ENCODE data around the gene LY9. TPM values are rescaled to one million over a fixed set of nuclear protein-coding genes. Genes with fewer than 3 reads are reported as not detected.
"Not testable (repeated sequence)": the region's sequence is repeated elsewhere in the genome, so short reads cannot be mapped to it uniquely, and the experiment has no call there.

Gene LY9
- total and polyA plus RNA-seq, 2 experiments from 2014 or later: not detected

DNA sequence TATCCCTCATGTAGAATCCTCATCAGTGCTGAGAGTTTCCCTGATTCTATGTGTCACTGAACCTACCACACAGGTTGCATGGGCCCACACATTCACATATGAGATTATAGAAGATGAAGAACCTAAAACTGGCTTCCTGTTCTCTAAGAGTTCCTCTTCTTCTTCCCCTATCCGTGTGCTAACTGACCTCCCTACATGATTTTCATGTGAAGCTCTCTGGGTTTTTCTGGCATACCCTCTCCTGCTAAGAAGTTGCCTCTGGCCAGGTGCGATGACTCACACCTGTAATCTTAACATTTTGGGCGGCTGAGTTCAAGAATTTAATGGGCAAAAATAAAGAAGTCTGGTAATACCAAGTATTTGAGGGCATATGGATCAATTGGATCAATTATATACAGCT, 72.2 kb downstream of the LY9 start:
- Histone ChIP-seq H3K9me2 (ENCODE audit: insufficient read depth) (no peaks in the 10 kb centered on the region), H3K27me3 (replicated peaks; ENCODE audit: insufficient read depth) (no peaks in the 10 kb centered on the region; the same call in none of the 2 replicates), H3K79me2 (ENCODE audit: insufficient read depth) (no peaks in the 10 kb centered on the region), H4K20me1 (ENCODE audit: insufficient read depth) (no peaks in the 10 kb centered on the region; the same call in 1 of the 2 replicates), H3F3A (ENCODE audit: insufficient read depth) (no peaks in the 10 kb centered on the region), H3K4me3 (no peak overlapping the region), H3K9ac (no peak overlapping the region), H3K4me1 (ENCODE audit: insufficient read depth) (no peaks in the 10 kb centered on the region), H3K9me3 (ENCODE audit: low read depth) (no peaks in the 10 kb centered on the region), H3K4me2 (ENCODE audit: unreplicated experiment) (no peak overlapping the region), H3K36me3 (ENCODE audit: low read depth) (no peaks in the 10 kb centered on the region), H3K27ac (no peak overlapping the region), H2AFZ (no peak overlapping the region)
- 18 to 21% methylated on average over 3 of the region's 3 CpGs for WGBS, 2 experiments (ENCODE audit: low coverage in 1 of 2, low lambda C conversion rate in 2 of 2, missing lambda C conversion rate in 2 of 2)
- in situ Hi-C loops (cut with MboI): no loop called here
- TF ChIP-seq EZH2phosphoT487 (IDR thresholded peaks at IDR 0.05; ENCODE audit: insufficient read depth, low read depth) (no peak), EZH2 (IDR thresholded peaks at IDR 0.05; ENCODE audit: insufficient read depth, poor library complexity, severe bottlenecking) (no peak)
- DNase-seq: no peak

DNA sequence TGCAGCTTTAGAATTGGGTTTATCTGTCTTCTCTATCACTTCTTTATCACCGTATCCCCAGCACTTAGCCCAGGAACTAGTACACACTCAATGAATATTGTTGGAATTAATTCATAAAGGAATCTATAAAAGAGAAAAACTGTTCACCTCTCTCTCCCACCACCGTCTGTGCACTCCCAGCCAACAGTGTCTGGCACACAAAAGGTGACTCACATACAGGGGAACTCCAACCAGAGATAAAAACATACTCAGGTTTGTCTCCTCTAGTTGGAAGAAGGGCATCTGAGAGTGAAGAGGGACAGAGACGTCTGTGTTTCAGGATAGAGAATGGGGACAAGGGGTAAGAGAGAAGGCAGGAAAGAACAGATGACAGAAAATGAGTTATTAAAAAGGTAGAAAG, 79.0 kb downstream of the LY9 start:
- no peak for TF ChIP-seq EZH2 (IDR thresholded peaks at IDR 0.05; ENCODE audit: insufficient read depth, poor library complexity, severe bottlenecking)
- no peak for TF ChIP-seq EZH2phosphoT487 (IDR thresholded peaks at IDR 0.05; ENCODE audit: insufficient read depth, low read depth)
- H3K27me3 ChIP-seq (replicated peaks; ENCODE audit: insufficient read depth): no peaks in the 10 kb centered on the region; the same call in 1 of the 2 replicates
- no peaks in the 10 kb centered on the region for H3K9me3 ChIP-seq (ENCODE audit: low read depth)
- no peak overlapping the region for H2AFZ ChIP-seq
- no peaks in the 10 kb centered on the region; the same call in 1 of the 2 replicates for H4K20me1 ChIP-seq (ENCODE audit: insufficient read depth)
- DNase-seq: no peak
- H3K36me3 ChIP-seq (ENCODE audit: low read depth): no peaks in the 10 kb centered on the region
- no peak overlapping the region for H3K4me2 ChIP-seq (ENCODE audit: unreplicated experiment)
- no peak overlapping the region for H3K4me3 ChIP-seq
- H3K4me1 ChIP-seq (ENCODE audit: insufficient read depth): no peaks in the 10 kb centered on the region
- no peak overlapping the region for H3K9ac ChIP-seq
- no peaks in the 10 kb centered on the region for H3K79me2 ChIP-seq (ENCODE audit: insufficient read depth)
- no peaks in the 10 kb centered on the region for H3F3A ChIP-seq (ENCODE audit: insufficient read depth)
- in situ Hi-C loops (cut with MboI): no loop called here
- H3K27ac ChIP-seq: no peak overlapping the region
- H3K9me2 ChIP-seq (ENCODE audit: insufficient read depth): no peaks in the 10 kb centered on the region
- 8 to 11% methylated on average over 3 of the region's 3 CpGs for WGBS, 2 experiments (ENCODE audit: low coverage in 1 of 2, low lambda C conversion rate in 2 of 2, missing lambda C conversion rate in 2 of 2)

DNA sequence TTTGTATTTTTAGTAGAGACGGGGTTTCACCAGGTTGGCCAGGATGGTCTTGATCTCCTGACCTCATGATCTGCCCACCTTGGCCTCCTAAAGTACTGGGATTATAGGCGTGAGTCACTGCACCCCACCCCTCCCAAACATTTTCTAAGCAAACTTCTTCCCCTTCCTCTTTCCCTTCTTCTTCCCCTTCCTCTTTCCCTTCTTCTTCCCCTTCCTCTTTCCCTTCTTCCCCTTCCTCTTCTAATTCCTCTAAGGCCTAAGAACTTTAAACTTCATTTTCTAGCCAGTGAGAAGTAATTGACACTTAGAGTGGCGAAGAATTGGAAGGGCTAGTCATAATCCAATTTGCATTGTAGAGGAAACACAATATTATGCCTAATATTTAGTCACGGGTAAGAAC, 79.6 kb downstream of the LY9 start:
- H3K4me1 ChIP-seq (ENCODE audit: insufficient read depth); H3K9me3 ChIP-seq (ENCODE audit: low read depth); H3K9ac ChIP-seq; H3F3A ChIP-seq (ENCODE audit: insufficient read depth); H2AFZ ChIP-seq; H3K9me2 ChIP-seq (ENCODE audit: insufficient read depth); DNase-seq; H3K27ac ChIP-seq; H3K4me2 ChIP-seq (ENCODE audit: unreplicated experiment); H3K36me3 ChIP-seq (ENCODE audit: low read depth); in situ Hi-C loops (cut with MboI); H4K20me1 ChIP-seq (ENCODE audit: insufficient read depth); H3K79me2 ChIP-seq (ENCODE audit: insufficient read depth); H3K27me3 ChIP-seq (replicated peaks; ENCODE audit: insufficient read depth); H3K4me3 ChIP-seq: not testable (repeated sequence)
- WGBS, 2 experiments (ENCODE audit: low coverage in 1 of 2, low lambda C conversion rate in 2 of 2, missing lambda C conversion rate in 2 of 2): 8 to 17% methylated on average over 4 of the region's 4 CpGs

DNA sequence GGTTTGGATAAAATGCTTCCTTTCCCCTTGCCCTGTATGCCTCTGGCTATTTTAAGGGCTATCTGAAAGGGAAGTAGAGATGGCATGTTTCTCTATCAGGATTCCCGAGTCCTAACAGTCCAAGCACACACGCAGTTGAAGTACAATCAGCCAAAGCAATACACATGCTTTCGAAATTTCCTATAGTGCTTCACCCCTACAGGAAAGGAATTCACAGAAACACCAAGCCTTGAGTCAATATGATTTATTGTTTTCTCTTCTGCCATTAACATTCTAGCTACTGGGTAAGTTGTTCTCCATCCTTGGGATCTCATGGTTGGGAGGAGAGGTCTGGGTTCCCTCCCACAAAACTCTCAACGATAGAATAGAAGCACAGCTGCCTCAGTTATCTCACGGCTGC, 80.3 kb downstream of the LY9 start:
- in situ Hi-C loops (cut with MboI): no loop called here
- 27 to 31% methylated on average over 5 of the region's 5 CpGs for WGBS, 2 experiments (ENCODE audit: low coverage in 1 of 2, low lambda C conversion rate in 2 of 2, missing lambda C conversion rate in 2 of 2)

DNA sequence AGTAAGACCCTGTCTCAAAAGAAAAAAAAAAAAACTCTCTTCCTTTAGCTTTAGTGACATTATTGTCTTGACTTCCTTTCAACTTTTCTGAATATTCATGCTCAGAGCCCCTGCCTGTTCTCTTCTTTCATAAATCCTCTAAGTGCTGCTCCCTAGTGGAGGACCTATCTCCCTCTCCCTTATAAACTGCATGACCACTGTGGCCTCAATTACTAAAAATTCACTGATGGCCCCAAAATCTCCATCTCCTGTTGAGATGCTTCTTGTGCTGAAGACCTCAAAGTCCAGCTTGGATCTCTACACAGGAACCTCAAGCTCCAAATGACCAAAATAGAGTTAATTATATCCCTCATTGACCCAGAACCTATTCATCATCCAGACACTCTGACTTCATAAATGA, 81.2 kb downstream of the LY9 start:
- no peak for DNase-seq
- TF ChIP-seq EZH2phosphoT487 (IDR thresholded peaks at IDR 0.05; ENCODE audit: insufficient read depth, low read depth) (no peak), EZH2 (IDR thresholded peaks at IDR 0.05; ENCODE audit: insufficient read depth, poor library complexity, severe bottlenecking) (no peak)
- Histone ChIP-seq H3K36me3 (ENCODE audit: low read depth) (no peaks in the 10 kb centered on the region), H3K9ac (no peak overlapping the region), H3K27me3 (replicated peaks; ENCODE audit: insufficient read depth) (no peaks in the 10 kb centered on the region), H3K4me1 (ENCODE audit: insufficient read depth) (no peaks in the 10 kb centered on the region), H4K20me1 (ENCODE audit: insufficient read depth) (no peaks in the 10 kb centered on the region; the same call in 1 of the 2 replicates), H3K27ac (no peak overlapping the region), H3F3A (ENCODE audit: insufficient read depth) (no peaks in the 10 kb centered on the region), H3K79me2 (ENCODE audit: insufficient read depth) (no peaks in the 10 kb centered on the region), H3K9me2 (ENCODE audit: insufficient read depth) (no peaks in the 10 kb centered on the region), H3K9me3 (ENCODE audit: low read depth) (no peaks in the 10 kb centered on the region), H3K4me2 (ENCODE audit: unreplicated experiment) (no peak overlapping the region), H3K4me3 (no peak overlapping the region), H2AFZ (no peak overlapping the region)
- in situ Hi-C loops (cut with MboI): no loop called here

More for the DNA sequence above, 80.3 kb downstream of the LY9 start:
- H3K36me3 ChIP-seq (ENCODE audit: low read depth): no peaks in the 10 kb centered on the region
- H3K27me3 ChIP-seq (replicated peaks; ENCODE audit: insufficient read depth): no peaks in the 10 kb centered on the region
- H3K9me3 ChIP-seq (ENCODE audit: low read depth): no peaks in the 10 kb centered on the region
- TF ChIP-seq EZH2phosphoT487 (IDR thresholded peaks at IDR 0.05; ENCODE audit: insufficient read depth, low read depth) (no peak), EZH2 (IDR thresholded peaks at IDR 0.05; ENCODE audit: insufficient read depth, poor library complexity, severe bottlenecking) (no peak)
- DNase-seq: no peak
- no peaks in the 10 kb centered on the region for H3F3A ChIP-seq (ENCODE audit: insufficient read depth)
- no peaks in the 10 kb centered on the region for H3K9me2 ChIP-seq (ENCODE audit: insufficient read depth)
- no peak overlapping the region for H2AFZ ChIP-seq
- H3K4me1 ChIP-seq (ENCODE audit: insufficient read depth): no peaks in the 10 kb centered on the region
- no peaks in the 10 kb centered on the region; the same call in 1 of the 2 replicates for H4K20me1 ChIP-seq (ENCODE audit: insufficient read depth)
- H3K27ac ChIP-seq: no peak overlapping the region
- H3K79me2 ChIP-seq (ENCODE audit: insufficient read depth): no peaks in the 10 kb centered on the region
- H3K4me2 ChIP-seq (ENCODE audit: unreplicated experiment): no peak overlapping the region
- H3K9ac ChIP-seq: no peak overlapping the region
- no peak overlapping the region for H3K4me3 ChIP-seq

Other genes starting within 250 kb of the LY9 start
- not detected in 2 replicates for gene CD84, start 216.7 kb upstream of the LY9 start, total RNA-seq (2014; rRNA removed; shearing (Covaris generic))
- gene CD84, start 216.7 kb upstream of the LY9 start, polyA plus RNA-seq (2016; fragmentation: Nextera tagmentation; extraction: Ambion mirVana): not detected in 2 replicates
- gene SLAMF1, start 149.1 kb upstream of the LY9 start, total RNA-seq (2014; rRNA removed; shearing (Covaris generic)): not detected in 2 replicates
- gene SLAMF1, start 149.1 kb upstream of the LY9 start, polyA plus RNA-seq (2016; fragmentation: Nextera tagmentation; extraction: Ambion mirVana): not detected in 2 replicates
- not detected in 2 replicates for gene CD48, start 84.4 kb upstream of the LY9 start, total RNA-seq (2014; rRNA removed; shearing (Covaris generic))
- 0.28 TPM in 1 of 2 replicates, not detected in the other for gene CD48, start 84.4 kb upstream of the LY9 start, polyA plus RNA-seq (2016; fragmentation: Nextera tagmentation; extraction: Ambion mirVana)
- gene SLAMF7, start 56.9 kb upstream of the LY9 start, total RNA-seq (2014; rRNA removed; shearing (Covaris generic)): not detected in 2 replicates
- gene SLAMF7, start 56.9 kb upstream of the LY9 start, polyA plus RNA-seq (2016; fragmentation: Nextera tagmentation; extraction: Ambion mirVana): not detected in 2 replicates
- not detected in 2 replicates for gene CD244, start 66.7 kb downstream of the LY9 start, total RNA-seq (2014; rRNA removed; shearing (Covaris generic))
- gene CD244, start 66.7 kb downstream of the LY9 start, polyA plus RNA-seq (2016; fragmentation: Nextera tagmentation; extraction: Ambion mirVana): not detected in 2 replicates
- gene ITLN1, start 89.0 kb downstream of the LY9 start, total RNA-seq (2014; rRNA removed; shearing (Covaris generic)): not detected in 2 replicates
- gene ITLN1, start 89.0 kb downstream of the LY9 start, polyA plus RNA-seq (2016; fragmentation: Nextera tagmentation; extraction: Ambion mirVana): not detected in 2 replicates
- gene ITLN2, start 158.6 kb downstream of the LY9 start, total RNA-seq (2014; rRNA removed; shearing (Covaris generic)): not detected in 2 replicates
- gene ITLN2, start 158.6 kb downstream of the LY9 start, polyA plus RNA-seq (2016; fragmentation: Nextera tagmentation; extraction: Ambion mirVana): not detected in 2 replicates
- 0.76 and 1.5 TPM in 2 replicates for gene F11R, start 225.0 kb downstream of the LY9 start, total RNA-seq (2014; rRNA removed; shearing (Covaris generic))
- gene F11R, start 225.0 kb downstream of the LY9 start, polyA plus RNA-seq (2016; fragmentation: Nextera tagmentation; extraction: Ambion mirVana): 0.52 and 0.53 TPM in 2 replicates
- not detected in 2 replicates for gene TSTD1, start 242.8 kb downstream of the LY9 start, total RNA-seq (2014; rRNA removed; shearing (Covaris generic))
- gene TSTD1, start 242.8 kb downstream of the LY9 start, polyA plus RNA-seq (2016; fragmentation: Nextera tagmentation; extraction: Ambion mirVana): not detected in 2 replicates
- gene USF1, start 249.8 kb downstream of the LY9 start, total RNA-seq (2014; rRNA removed; shearing (Covaris generic)): 53.2 and 68.4 TPM in 2 replicates
- gene USF1, start 249.8 kb downstream of the LY9 start, polyA plus RNA-seq (2016; fragmentation: Nextera tagmentation; extraction: Ambion mirVana): 12.2 and 17.1 TPM in 2 replicates